ENCODE data around the gene TANC2. TPM values are rescaled to one million over a fixed set of nuclear protein-coding genes. Genes with fewer than 3 reads are reported as not detected.

The TANC2 gene
- total RNA-seq, 4 donors from 2014 or later: 14.3 to 34.3 (median 28.3) TPM

DNA sequence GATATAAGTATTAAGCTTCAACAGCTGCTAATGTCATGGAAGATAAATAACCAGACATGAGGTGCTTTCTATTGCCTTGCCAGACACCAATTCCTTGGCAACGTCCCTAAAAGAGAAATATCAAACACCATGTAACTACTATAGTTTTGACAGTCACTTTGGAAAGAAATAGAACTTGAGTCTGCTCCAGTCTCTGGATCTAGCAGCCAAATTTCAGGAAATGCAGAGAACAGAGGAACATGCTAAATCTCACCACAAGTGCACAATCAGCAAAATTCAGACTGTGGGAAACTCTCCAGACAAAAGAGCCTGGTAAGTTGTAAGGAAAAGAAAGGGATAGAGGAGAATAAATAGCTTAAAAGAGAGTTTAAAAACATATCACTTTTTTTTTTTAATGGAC is 28.4 kb upstream of the TANC2 start:
- TF ChIP-seq CTCF (IDR thresholded peaks at IDR 0.05): no peak
- DNase-seq (ENCODE audit: low spot score) (no peak), ATAC-seq (ENCODE audit: low FRiP score) (no peak)

GRCh38 chr17:62941358-62941991 is 24.6 kb upstream of the TANC2 start:
- TF ChIP-seq CTCF (IDR thresholded peaks at IDR 0.05): no peak
- DNase-seq (ENCODE audit: low spot score) (no peak), ATAC-seq (ENCODE audit: low FRiP score) (no peak)

DNA sequence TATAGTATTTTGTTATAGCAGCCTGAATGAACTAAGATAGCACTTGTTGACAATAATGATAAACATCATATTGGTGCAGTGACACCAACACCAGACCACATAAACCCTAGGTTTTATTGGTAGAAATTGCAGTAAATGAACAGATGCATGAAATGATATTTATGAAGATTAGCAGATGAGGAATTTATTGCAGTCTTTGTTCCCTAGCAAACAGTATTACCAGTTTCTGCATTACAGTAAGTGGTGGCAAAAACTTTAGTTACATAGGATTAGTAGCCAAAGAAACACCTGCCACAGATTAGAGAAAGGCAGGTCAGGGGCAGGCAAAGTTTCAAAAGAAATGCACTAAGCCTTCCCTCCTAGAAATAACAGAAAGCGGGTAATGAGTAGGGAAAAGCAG is 17.7 kb upstream of the TANC2 start:
- no peak for DNase-seq (ENCODE audit: low spot score)
- ATAC-seq (ENCODE audit: low FRiP score): no peak
- TF ChIP-seq CTCF (IDR thresholded peaks at IDR 0.05): no peak

GRCh38 chr17:62949036-62949435 is 17.0 kb upstream of the TANC2 start:
- ATAC-seq (ENCODE audit: low FRiP score) (no peak), DNase-seq (ENCODE audit: low spot score) (no peak)
- TF ChIP-seq CTCF (IDR thresholded peaks at IDR 0.05): no peak

- no peak for TF ChIP-seq CTCF (IDR thresholded peaks at IDR 0.05)
- no peak for DNase-seq (ENCODE audit: low spot score)
- ATAC-seq (ENCODE audit: low FRiP score): peak; percentile 76
Measured at GRCh38 chr17:62950067-62950466, 16.0 kb upstream of the TANC2 start.

- ATAC-seq (ENCODE audit: low FRiP score) (no peak), DNase-seq (ENCODE audit: low spot score) (no peak)
- no peak for TF ChIP-seq CTCF (IDR thresholded peaks at IDR 0.05)
Measured at GRCh38 chr17:62955841-62956352, 10.1 kb upstream of the TANC2 start.

- DNase-seq (ENCODE audit: low spot score) (no peak), ATAC-seq (ENCODE audit: low FRiP score) (no peak)
- no peak for TF ChIP-seq CTCF (IDR thresholded peaks at IDR 0.05)
Measured at GRCh38 chr17:62963296-62963695, 2.7 kb upstream of the TANC2 start.
